Nephron progenitor cell (in vitro differentiated cells): Measurements from ENCODE around the gene FAM114A1.
"Not testable (repeated sequence)": the region's sequence is repeated elsewhere in the genome, so short reads cannot be mapped to it uniquely, and the experiment has no call there.

Experiments
- DNase-seq: peaks from one replicate; pipeline ENCODE4 v3.0.0; 2021
- H3K27ac Mint-ChIP-seq: 2 replicates; pipeline ENCODE4 v1.8.0; 2021; ENCODE audit warnings: mild to moderate bottlenecking, moderate library complexity, mixed read lengths
- H3K27me3 Mint-ChIP-seq: 2 replicates; pipeline ENCODE4 v1.8.0; 2021; ENCODE audit warnings: mild to moderate bottlenecking, low read depth, mixed read lengths; ENCODE audit not compliant: poor library complexity
- H3K36me3 Mint-ChIP-seq: 2 replicates; pipeline ENCODE4 v1.8.0; 2021; ENCODE audit warnings: low read depth, mixed read lengths
- H3K4me1 Mint-ChIP-seq: 2 replicates; pipeline ENCODE4 v1.8.0; 2021; ENCODE audit warnings: mixed read lengths
- H3K4me3 Mint-ChIP-seq: 2 replicates; pipeline ENCODE4 v1.8.0; 2021; ENCODE audit warnings: mild to moderate bottlenecking, moderate library complexity, mixed read lengths
- H3K9me3 Mint-ChIP-seq: 2 replicates; pipeline ENCODE4 v1.8.0; 2021; ENCODE audit warnings: mild to moderate bottlenecking, moderate library complexity, mixed read lengths
- CTCF ChIP-seq: fragments of 200-600 bp; sonication (generic); IDR thresholded peaks from 2 replicates; pipeline ENCODE4 v1.5.0; 2021; ENCODE audit warnings: antibody characterized with exemption

FAM114A1 gene

GRCh38 chr4:38914854-38915253, 47.2 kb downstream of the FAM114A1 start:
- Mint-ChIP-seq H3K27me3 (peaks cover 5% of the 10 kb centered on the region), H3K4me1 (peaks cover 24% of the 10 kb centered on the region), H3K27ac (peak overlapping the region; percentile 81), H3K9me3 (no peaks in the 10 kb centered on the region), H3K36me3 (peaks cover 46% of the 10 kb centered on the region), H3K4me3 (no peak overlapping the region)
- no peak for DNase-seq
- TF ChIP-seq CTCF: no peak

- not testable (repeated sequence) for H3K4me3 Mint-ChIP-seq, DNase-seq, H3K9me3 Mint-ChIP-seq, H3K27me3 Mint-ChIP-seq, H3K27ac Mint-ChIP-seq
- Mint-ChIP-seq H3K36me3 (peaks cover 34% of the 10 kb centered on the region), H3K4me1 (peaks cover 23% of the 10 kb centered on the region)
Observed at GRCh38 chr4:38916267-38916666, 48.7 kb downstream of the FAM114A1 start.

GRCh38 chr4:38917481-38918025, 49.9 kb downstream of the FAM114A1 start:
- DNase-seq: no peak
- peaks cover 5% of the 10 kb centered on the region for H3K27me3 Mint-ChIP-seq
- no peaks in the 10 kb centered on the region for H3K9me3 Mint-ChIP-seq
- peak overlapping the region; percentile 39 for H3K27ac Mint-ChIP-seq
- no peak for TF ChIP-seq CTCF
- H3K4me1 Mint-ChIP-seq: peaks cover 29% of the 10 kb centered on the region
- H3K36me3 Mint-ChIP-seq: peaks cover 26% of the 10 kb centered on the region
- H3K4me3 Mint-ChIP-seq: no peak overlapping the region

- TF ChIP-seq CTCF: no peak
- H3K4me3 Mint-ChIP-seq: no peak overlapping the region
- H3K27ac Mint-ChIP-seq: no peak overlapping the region
- peaks cover 5% of the 10 kb centered on the region for H3K27me3 Mint-ChIP-seq
- DNase-seq: no peak
- H3K36me3 Mint-ChIP-seq: peaks cover 19% of the 10 kb centered on the region
- peaks cover 40% of the 10 kb centered on the region for H3K4me1 Mint-ChIP-seq
- H3K9me3 Mint-ChIP-seq: no peaks in the 10 kb centered on the region
Observed at GRCh38 chr4:38919494-38919893, 51.9 kb downstream of the FAM114A1 start.

- no peak for DNase-seq
- no peak overlapping the region for H3K27ac Mint-ChIP-seq
- peaks cover 47% of the 10 kb centered on the region for H3K4me1 Mint-ChIP-seq
- H3K36me3 Mint-ChIP-seq: peaks cover 13% of the 10 kb centered on the region
- TF ChIP-seq CTCF: no peak
- no peak overlapping the region for H3K4me3 Mint-ChIP-seq
- H3K27me3 Mint-ChIP-seq: peaks cover 4% of the 10 kb centered on the region
- no peaks in the 10 kb centered on the region for H3K9me3 Mint-ChIP-seq
Observed at GRCh38 chr4:38920186-38920585, 52.6 kb downstream of the FAM114A1 start.

- Mint-ChIP-seq H3K9me3 (no peaks in the 10 kb centered on the region), H3K27me3 (no peaks in the 10 kb centered on the region), H3K27ac (no peak overlapping the region), H3K4me1 (peaks cover 52% of the 10 kb centered on the region), H3K4me3 (no peak overlapping the region), H3K36me3 (peaks cover 8% of the 10 kb centered on the region)
- no peak for DNase-seq
- no peak for TF ChIP-seq CTCF
Observed at GRCh38 chr4:38920677-38921076, 53.1 kb downstream of the FAM114A1 start.
